ENCODE results near the gene SDHB.
"Not testable (repeated sequence)": the region's sequence is repeated elsewhere in the genome, so short reads cannot be mapped to it uniquely, and the experiment has no call there.

Gene SDHB

DNA sequence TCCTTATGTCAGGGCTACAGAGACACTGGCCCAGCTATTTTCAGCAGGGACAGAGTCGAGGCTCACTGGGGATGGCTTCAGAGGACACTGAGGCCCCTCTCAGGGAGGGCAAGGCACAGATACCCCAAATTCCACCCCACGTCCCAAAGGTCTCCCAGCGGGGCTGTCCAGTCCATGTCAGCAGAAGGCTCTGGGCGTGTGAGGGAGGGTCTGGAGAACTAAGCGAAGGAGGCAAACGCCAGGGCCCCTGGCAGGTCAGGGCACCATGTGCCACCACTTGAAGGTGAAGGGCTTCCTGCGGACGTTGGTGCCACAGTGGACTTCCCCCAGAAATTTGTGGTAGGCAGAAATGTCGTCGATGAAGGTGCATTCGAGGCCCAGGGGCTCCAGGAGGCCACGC lies 15.0 kb upstream of the SDHB start:
- in situ Hi-C loops (cut with HindIII; ENCODE audit: low sequenced_read_pairs): no loop called here
- TF ChIP-seq CTCF (IDR thresholded peaks at IDR 0.05; ENCODE audit: low read depth, low read length): no peak
- H3K4me3 ChIP-seq (ENCODE audit: low read depth, low read length): no peak overlapping the region
- no peak for DNase-seq (ENCODE audit: low read depth, low spot score)

- no peak for DNase-seq (ENCODE audit: low read depth, low spot score)
- H3K4me3 ChIP-seq (ENCODE audit: low read depth, low read length): no peak overlapping the region
- in situ Hi-C loops (cut with HindIII; ENCODE audit: low sequenced_read_pairs): no loop called here
- no peak for TF ChIP-seq CTCF (IDR thresholded peaks at IDR 0.05; ENCODE audit: low read depth, low read length)
Observed at GRCh38 chr1:17067465-17068240, 13.8 kb upstream of the SDHB start.

DNA sequence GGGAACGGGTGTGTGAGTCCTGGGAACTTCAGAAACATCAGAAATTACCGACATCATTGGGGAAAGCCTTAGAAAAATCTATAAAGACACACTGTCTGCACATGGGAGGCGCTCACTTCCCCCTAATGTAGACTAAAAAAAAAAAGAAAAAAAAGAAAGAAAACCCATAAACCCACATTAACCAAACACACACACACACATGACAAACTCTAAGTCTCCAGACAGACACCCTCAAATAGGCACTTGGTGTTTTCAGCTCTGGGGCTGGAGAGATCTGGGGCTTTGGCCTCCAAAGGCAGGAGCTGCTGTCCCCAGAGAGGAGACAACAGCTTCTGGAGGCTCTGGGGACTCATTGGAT lies 13.2 kb upstream of the SDHB start:
- TF ChIP-seq CTCF (IDR thresholded peaks at IDR 0.05; ENCODE audit: low read depth, low read length): no peak
- DNase-seq (ENCODE audit: low read depth, low spot score): no peak
- in situ Hi-C loops (cut with HindIII; ENCODE audit: low sequenced_read_pairs): no loop called here

GRCh38 chr1:17066361-17067068 lies 12.7 kb upstream of the SDHB start:
- no peak for DNase-seq (ENCODE audit: low read depth, low spot score)
- H3K4me3 ChIP-seq (ENCODE audit: low read depth, low read length): no peak overlapping the region
- no peak for TF ChIP-seq CTCF (IDR thresholded peaks at IDR 0.05; ENCODE audit: low read depth, low read length)

More for the DNA sequence above, 13.2 kb upstream of the SDHB start:
- H3K4me3 ChIP-seq (ENCODE audit: low read depth, low read length): no peak overlapping the region

GRCh38 chr1:17065666-17066065 lies 11.8 kb upstream of the SDHB start:
- H3K4me3 ChIP-seq (ENCODE audit: low read depth, low read length): no peak overlapping the region
- DNase-seq (ENCODE audit: low read depth, low spot score): no peak
- in situ Hi-C loops (cut with HindIII; ENCODE audit: low sequenced_read_pairs): no loop called here
- TF ChIP-seq CTCF (IDR thresholded peaks at IDR 0.05; ENCODE audit: low read depth, low read length): no peak

More at GRCh38 chr1:17066361-17067068, 12.7 kb upstream of the SDHB start:
- in situ Hi-C loops (cut with HindIII; ENCODE audit: low sequenced_read_pairs): no loop called here

GRCh38 chr1:17062751-17063150 lies 8.9 kb upstream of the SDHB start:
- in situ Hi-C loops (cut with HindIII; ENCODE audit: low sequenced_read_pairs); DNase-seq (ENCODE audit: low read depth, low spot score); H3K4me3 ChIP-seq (ENCODE audit: low read depth, low read length): not testable (repeated sequence)

- no peak for DNase-seq (ENCODE audit: low read depth, low spot score)
- H3K4me3 ChIP-seq (ENCODE audit: low read depth, low read length): no peak overlapping the region
- no peak for TF ChIP-seq CTCF (IDR thresholded peaks at IDR 0.05; ENCODE audit: low read depth, low read length)
- in situ Hi-C loops (cut with HindIII; ENCODE audit: low sequenced_read_pairs): no loop called here
Observed at GRCh38 chr1:17061892-17062291, 8.1 kb upstream of the SDHB start.
